Omental fat pad (tissue), 4 donors: Measurements from ENCODE around the gene SUCLG1. TPM values are rescaled to one million over a fixed set of nuclear protein-coding genes. Genes with fewer than 3 reads are reported as not detected.

Source experiments
- ATAC-seq: fragments of 150-250 bp; one replicate; pipeline ENCODE4 v1.9.1; 2016; ENCODE audit warnings: mild to moderate bottlenecking, moderate library complexity; ENCODE audit not compliant: low FRiP score
- DNase-seq: peaks from one replicate; pipeline ENCODE4 v3.0.0-alpha.2; 2019; ENCODE audit warnings: low spot score
- total RNA-seq, 4 donors: library from RNA; depleted of rRNA; stranded (reverse); fragments of >200 nt; gene quantifications; one replicate each; pipeline ENCODE4 v1.1.0, GENCODE V29; 2016
- TF ChIP-seq, protein P1 (sequence below), 3 donors: fragments of 450-650 bp; IDR thresholded peaks; one replicate each; pipeline ENCODE4 v1.5.1; 2016 to 2017; ENCODE audit warnings: antibody characterized with exemption in 3 of 3, mild to moderate bottlenecking in 3 of 3, moderate library complexity in 2 of 3

SUCLG1 gene
- total RNA-seq, 4 donors from 2014 or later: 66.8 to 136 (median 100.0) TPM

DNA sequence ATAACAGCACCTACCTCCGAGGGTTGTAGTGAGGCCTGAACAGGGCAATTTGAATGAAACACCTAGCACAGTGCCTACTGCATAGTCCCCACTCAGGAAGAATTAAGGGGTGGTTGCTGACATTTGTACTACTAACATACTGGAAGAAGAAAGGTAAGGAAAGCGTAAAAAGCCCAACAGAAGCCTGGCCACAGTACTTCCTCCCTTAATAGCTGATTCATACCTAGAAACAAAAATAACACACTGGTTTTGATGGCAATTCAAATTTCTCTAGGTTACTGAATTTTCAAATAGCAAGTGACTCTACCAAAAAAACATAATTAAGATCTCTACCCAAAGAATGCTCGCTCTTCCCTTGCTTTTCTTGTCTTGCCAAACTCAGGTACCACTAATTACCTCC, 16.2 kb downstream of the SUCLG1 start:
- DNase-seq (no peak), ATAC-seq (no peak)
- TF ChIP-seq, protein P1, sequence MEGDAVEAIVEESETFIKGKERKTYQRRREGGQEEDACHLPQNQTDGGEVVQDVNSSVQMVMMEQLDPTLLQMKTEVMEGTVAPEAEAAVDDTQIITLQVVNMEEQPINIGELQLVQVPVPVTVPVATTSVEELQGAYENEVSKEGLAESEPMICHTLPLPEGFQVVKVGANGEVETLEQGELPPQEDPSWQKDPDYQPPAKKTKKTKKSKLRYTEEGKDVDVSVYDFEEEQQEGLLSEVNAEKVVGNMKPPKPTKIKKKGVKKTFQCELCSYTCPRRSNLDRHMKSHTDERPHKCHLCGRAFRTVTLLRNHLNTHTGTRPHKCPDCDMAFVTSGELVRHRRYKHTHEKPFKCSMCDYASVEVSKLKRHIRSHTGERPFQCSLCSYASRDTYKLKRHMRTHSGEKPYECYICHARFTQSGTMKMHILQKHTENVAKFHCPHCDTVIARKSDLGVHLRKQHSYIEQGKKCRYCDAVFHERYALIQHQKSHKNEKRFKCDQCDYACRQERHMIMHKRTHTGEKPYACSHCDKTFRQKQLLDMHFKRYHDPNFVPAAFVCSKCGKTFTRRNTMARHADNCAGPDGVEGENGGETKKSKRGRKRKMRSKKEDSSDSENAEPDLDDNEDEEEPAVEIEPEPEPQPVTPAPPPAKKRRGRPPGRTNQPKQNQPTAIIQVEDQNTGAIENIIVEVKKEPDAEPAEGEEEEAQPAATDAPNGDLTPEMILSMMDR (IDR thresholded peaks at IDR 0.05): no peak

DNA sequence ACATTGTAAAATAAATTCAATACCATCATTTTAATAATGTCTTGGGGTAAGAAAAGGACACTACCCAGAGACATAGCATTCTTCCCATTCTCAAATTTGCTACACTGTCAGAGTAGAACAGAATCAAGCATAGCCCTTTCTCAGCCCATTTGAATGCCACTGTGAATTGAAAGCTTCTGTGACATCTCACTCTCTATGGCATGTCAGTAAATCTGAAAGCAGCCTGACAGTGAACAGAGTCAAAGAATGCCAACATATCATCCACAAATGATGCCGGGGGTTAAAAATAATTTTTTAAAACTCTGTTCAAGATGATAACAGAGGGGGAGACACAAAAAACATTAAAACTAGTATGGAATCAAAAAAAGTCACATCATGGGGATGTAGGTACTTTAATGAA, 17.6 kb downstream of the SUCLG1 start:
- DNase-seq: no peak
- TF ChIP-seq, protein P1 (IDR thresholded peaks at IDR 0.05): no peak
- ATAC-seq: no peak

GRCh38 chr2:84441036-84441435, 18.0 kb downstream of the SUCLG1 start:
- ATAC-seq (no peak), DNase-seq (no peak)
- TF ChIP-seq, protein P1 (IDR thresholded peaks at IDR 0.05): no peak

- ATAC-seq: no peak
- TF ChIP-seq, protein P1 (IDR thresholded peaks at IDR 0.05): no peak
- no peak for DNase-seq
These were observed 23.6 kb downstream of the SUCLG1 start for GRCh38 chr2:84435345-84436025.

- TF ChIP-seq, protein P1 (IDR thresholded peaks at IDR 0.05): no peak
- DNase-seq: no peak
- no peak for ATAC-seq
These were observed 29.8 kb downstream of the SUCLG1 start for GRCh38 chr2:84429328-84429727.

GRCh38 chr2:84427235-84428138, 31.6 kb downstream of the SUCLG1 start:
- peak; percentile 83 for ATAC-seq
- TF ChIP-seq, protein P1 (IDR thresholded peaks at IDR 0.05): no peak

More at GRCh38 chr2:84427235-84428138, 31.6 kb downstream of the SUCLG1 start:
- DNase-seq: no peak
